Measurements from ENCODE around the gene KCNJ12.

- TF ChIP-seq EZH2 (IDR thresholded peaks at IDR 0.05; ENCODE audit: borderline replicate concordance, low read length), result no peak
- no peak for TF ChIP-seq CTCF (conservative IDR thresholded peaks at IDR 0.05 in 1 of 2, IDR thresholded peaks at IDR 0.05 in 1 of 2; ENCODE audit: extremely low read depth in 1 of 2, insufficient read depth in 1 of 2, low read depth in 1 of 2, low read length in 2 of 2)
These were observed 91.8 kb downstream of the KCNJ12 start for GRCh38 chr17:21467739-21468490.
